Large intestine (tissue), 3 donors: ENCODE measurements around the gene UBL3. TPM values are rescaled to one million over a fixed set of nuclear protein-coding genes. Genes with fewer than 3 reads are reported as not detected.

Source experiments
- DNase-seq, 2 donors: peaks; one replicate each; pipeline versions ENCODE4 v3.0.0 to v3.0.0-alpha.2; 2013
- H3K27ac ChIP-seq: one replicate; pipeline ENCODE4 v1.5.1; 2013; ENCODE audit warnings: low read length
- H3K27me3 ChIP-seq: 2 replicates; pipeline ENCODE4 v1.6.1; 2013; ENCODE audit warnings: low read length; ENCODE audit not compliant: control insufficient read depth, insufficient read depth
- H3K36me3 ChIP-seq: 2 replicates; pipeline ENCODE4 v1.6.1; 2013; ENCODE audit warnings: low read length; ENCODE audit not compliant: control insufficient read depth, insufficient read depth
- H3K4me1 ChIP-seq: one replicate; pipeline ENCODE4 v1.6.1; 2013; ENCODE audit warnings: low read length; ENCODE audit not compliant: control insufficient read depth, insufficient read depth
- H3K4me3 ChIP-seq: one replicate; pipeline ENCODE4 v1.5.1; 2013; ENCODE audit warnings: low read length
- H3K9me3 ChIP-seq: one replicate; pipeline ENCODE4 v1.6.1; 2013; ENCODE audit warnings: mild to moderate bottlenecking, low read depth, low read length, moderate library complexity; ENCODE audit not compliant: control insufficient read depth
- WGBS: methylation state at CpG from one replicate; pipeline ENCODE4 v1.1.5; 2013; ENCODE audit warnings: low lambda C conversion rate; ENCODE audit not compliant: insufficient coverage; 5-methylcytosine and 5-hydroxymethylcytosine counted together
- polyA plus RNA-seq: library from polyadenylated mRNA; unstranded; fragments of 120-200 nt; gene quantifications from one replicate; pipeline ENCODE4 v1.2.1, GENCODE V29; 2013

UBL3 gene
- polyA plus RNA-seq, 1 donor = 36.4 TPM

- 100% methylated on average over 1 of the region's 2 CpGs for WGBS
- no peaks in the 10 kb centered on the region for H3K27me3 ChIP-seq
- H3K36me3 ChIP-seq = peaks cover 10% of the 10 kb centered on the region
- no peaks in the 10 kb centered on the region for H3K4me1 ChIP-seq
- no peak overlapping the region for H3K4me3 ChIP-seq
- no peak for DNase-seq
- no peaks in the 10 kb centered on the region for H3K9me3 ChIP-seq
- H3K27ac ChIP-seq = no peak overlapping the region
Observed at GRCh38 chr13:29763436-29764180, 86.8 kb downstream of the UBL3 start.

- DNase-seq = no peak
- no CpG with 5 or more reads among the region's 4 CpGs for WGBS
- Histone ChIP-seq H3K4me3 (no peak overlapping the region), H3K36me3 (peaks cover 7% of the 10 kb centered on the region), H3K9me3 (no peaks in the 10 kb centered on the region), H3K27ac (no peak overlapping the region), H3K27me3 (no peaks in the 10 kb centered on the region), H3K4me1 (no peaks in the 10 kb centered on the region)
Observed at GRCh38 chr13:29761815-29762214, 88.6 kb downstream of the UBL3 start.

DNA sequence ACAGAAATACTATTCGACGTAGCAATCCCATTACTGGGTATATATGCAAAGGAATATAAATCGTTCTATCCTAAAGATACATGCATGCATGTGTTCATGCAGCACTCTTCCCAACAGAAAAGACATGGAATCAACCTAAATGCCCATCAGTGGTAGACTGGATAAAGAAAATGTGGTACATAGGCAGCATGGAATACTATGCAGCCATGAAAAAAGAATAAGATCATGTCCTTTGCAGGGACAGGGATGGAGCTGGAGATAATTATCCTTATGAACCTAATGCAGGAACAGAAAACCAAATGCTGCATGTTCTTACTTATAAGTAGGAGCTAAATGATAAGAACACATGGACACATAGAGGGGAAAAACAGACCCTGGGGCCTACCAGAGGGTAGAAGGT is 89.3 kb downstream of the UBL3 start:
- H3K27ac ChIP-seq = no peak overlapping the region
- peaks cover 3% of the 10 kb centered on the region for H3K36me3 ChIP-seq
- H3K27me3 ChIP-seq = no peaks in the 10 kb centered on the region
- DNase-seq = no peak
- H3K4me3 ChIP-seq = no peak overlapping the region
- no peaks in the 10 kb centered on the region for H3K4me1 ChIP-seq
- no peaks in the 10 kb centered on the region for H3K9me3 ChIP-seq
- 80% methylated on average over 3 of the region's 3 CpGs for WGBS

DNA sequence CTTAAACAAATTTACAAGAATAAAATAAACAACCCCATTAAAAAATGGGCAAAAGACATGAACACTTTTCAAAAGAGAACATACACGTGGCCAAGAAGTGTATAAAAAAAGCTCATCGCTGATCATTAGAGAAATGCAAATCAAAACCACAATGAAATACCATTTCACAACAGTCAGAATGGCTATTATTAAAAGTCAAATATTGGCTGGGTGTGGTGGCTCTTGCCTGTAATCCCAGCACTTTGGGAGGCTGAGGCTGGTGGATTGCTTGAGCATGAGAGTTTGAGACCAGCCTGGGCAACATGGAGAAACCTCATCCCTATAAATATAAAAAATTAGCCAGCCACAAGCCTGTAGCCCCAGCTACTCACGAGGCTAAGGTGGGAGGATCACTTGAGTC is 89.9 kb downstream of the UBL3 start:
- no peak overlapping the region for H3K27ac ChIP-seq
- no peaks in the 10 kb centered on the region for H3K4me1 ChIP-seq
- H3K36me3 ChIP-seq = peaks cover 3% of the 10 kb centered on the region
- no peaks in the 10 kb centered on the region for H3K27me3 ChIP-seq
- H3K9me3 ChIP-seq = no peaks in the 10 kb centered on the region
- no peak overlapping the region for H3K4me3 ChIP-seq
- no peak for DNase-seq
- 100% methylated on average over 2 of the region's 3 CpGs for WGBS

- no peaks in the 10 kb centered on the region for H3K9me3 ChIP-seq
- H3K36me3 ChIP-seq = no peaks in the 10 kb centered on the region
- no peak overlapping the region for H3K4me3 ChIP-seq
- whole genome bisulfite sequencing = 100% methylated on average over 2 of the region's 9 CpGs
- no peaks in the 10 kb centered on the region for H3K27me3 ChIP-seq
- DNase-seq = no peak
- no peaks in the 10 kb centered on the region for H3K4me1 ChIP-seq
- H3K27ac ChIP-seq = no peak overlapping the region
Observed at GRCh38 chr13:29758531-29759114, 91.8 kb downstream of the UBL3 start.

GRCh38 chr13:29756506-29756905 is 93.9 kb downstream of the UBL3 start:
- Histone ChIP-seq H3K27me3 (no peaks in the 10 kb centered on the region), H3K36me3 (no peaks in the 10 kb centered on the region), H3K9me3 (no peaks in the 10 kb centered on the region), H3K4me1 (no peaks in the 10 kb centered on the region), H3K27ac (no peak overlapping the region), H3K4me3 (no peak overlapping the region)
- whole genome bisulfite sequencing = no CpG with 5 or more reads among the region's 2 CpGs
- DNase-seq = no peak

DNA sequence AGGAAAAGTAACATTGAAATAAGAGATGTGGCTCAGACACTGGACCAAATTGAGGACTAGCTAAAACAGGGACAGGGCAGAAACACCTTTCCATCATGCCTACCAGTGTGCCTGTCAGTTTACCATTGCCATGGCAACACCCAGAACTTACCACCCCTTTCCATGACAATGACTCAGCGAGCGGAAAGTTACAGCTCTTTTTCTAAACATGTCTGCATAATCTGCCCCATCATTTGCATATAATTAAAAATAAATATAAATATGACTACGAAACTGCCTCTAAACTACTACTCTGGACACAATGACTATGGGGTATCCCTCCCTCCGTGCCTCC is 96.0 kb downstream of the UBL3 start:
- H3K36me3 ChIP-seq = no peaks in the 10 kb centered on the region
- no peak overlapping the region for H3K4me3 ChIP-seq
- H3K27me3 ChIP-seq = no peaks in the 10 kb centered on the region
- H3K4me1 ChIP-seq = no peaks in the 10 kb centered on the region
- DNase-seq = no peak
- WGBS = no CpG with 5 or more reads among the region's 4 CpGs
- no peaks in the 10 kb centered on the region for H3K9me3 ChIP-seq
- H3K27ac ChIP-seq = no peak overlapping the region

- 100% methylated on average over 1 of the region's 10 CpGs for WGBS
Observed at GRCh38 chr13:29753618-29754472, 96.6 kb downstream of the UBL3 start.

GRCh38 chr13:29752175-29752574 is 98.2 kb downstream of the UBL3 start:
- WGBS = 100% methylated on average over 1 of the region's 4 CpGs
- H3K9me3 ChIP-seq = no peaks in the 10 kb centered on the region
- H3K27me3 ChIP-seq = no peaks in the 10 kb centered on the region
- H3K4me1 ChIP-seq = no peaks in the 10 kb centered on the region
- no peak overlapping the region for H3K27ac ChIP-seq
- no peak overlapping the region for H3K4me3 ChIP-seq
- no peak for DNase-seq
- H3K36me3 ChIP-seq = no peaks in the 10 kb centered on the region

More at GRCh38 chr13:29753618-29754472, 96.6 kb downstream of the UBL3 start:
- H3K4me1 ChIP-seq = no peaks in the 10 kb centered on the region
- H3K36me3 ChIP-seq = no peaks in the 10 kb centered on the region
- no peak overlapping the region for H3K27ac ChIP-seq
- no peaks in the 10 kb centered on the region for H3K27me3 ChIP-seq
- H3K9me3 ChIP-seq = no peaks in the 10 kb centered on the region
- no peak overlapping the region for H3K4me3 ChIP-seq
- DNase-seq = no peak

- H3K36me3 ChIP-seq = no peaks in the 10 kb centered on the region
- H3K9me3 ChIP-seq = no peaks in the 10 kb centered on the region
- H3K27me3 ChIP-seq = no peaks in the 10 kb centered on the region
- no peak overlapping the region for H3K4me3 ChIP-seq
- no CpG with 5 or more reads among the region's 5 CpGs for WGBS
- no peak overlapping the region for H3K27ac ChIP-seq
- DNase-seq = no peak
- H3K4me1 ChIP-seq = no peaks in the 10 kb centered on the region
Observed at GRCh38 chr13:29750183-29750530, 100.3 kb downstream of the UBL3 start.
